Inferior parietal cortex (tissue), 1 donor: ENCODE measurements around the gene ASNS.
A peak's percentile ranks its signal among the peaks of the same experiment; 100 is the strongest.

ENCODE experiments used
- DNase-seq: peaks from one replicate; pipeline ENCODE4 v3.0.0-alpha.2; 2016; ENCODE audit errors: extremely low spot score

ASNS gene

DNA sequence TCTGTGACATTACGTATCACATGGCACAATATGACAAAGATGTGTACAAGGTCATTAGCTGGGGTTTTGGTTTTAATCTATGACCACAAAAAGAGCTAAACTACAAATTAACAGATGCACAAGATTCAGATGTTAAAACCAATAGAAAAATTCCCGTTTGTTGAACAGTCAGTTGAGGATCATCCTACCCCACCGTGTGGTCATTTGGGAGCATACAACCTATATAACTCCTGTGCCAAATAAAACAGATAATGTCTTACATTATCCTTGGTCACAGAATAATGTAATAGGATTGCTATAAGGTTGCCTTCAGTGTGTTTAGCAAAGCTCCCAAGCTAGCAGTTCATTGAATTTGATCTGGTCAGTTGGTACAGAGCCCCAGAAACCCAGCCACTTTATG, 28.2 kb downstream of the ASNS start:
- no peak for DNase-seq

DNA sequence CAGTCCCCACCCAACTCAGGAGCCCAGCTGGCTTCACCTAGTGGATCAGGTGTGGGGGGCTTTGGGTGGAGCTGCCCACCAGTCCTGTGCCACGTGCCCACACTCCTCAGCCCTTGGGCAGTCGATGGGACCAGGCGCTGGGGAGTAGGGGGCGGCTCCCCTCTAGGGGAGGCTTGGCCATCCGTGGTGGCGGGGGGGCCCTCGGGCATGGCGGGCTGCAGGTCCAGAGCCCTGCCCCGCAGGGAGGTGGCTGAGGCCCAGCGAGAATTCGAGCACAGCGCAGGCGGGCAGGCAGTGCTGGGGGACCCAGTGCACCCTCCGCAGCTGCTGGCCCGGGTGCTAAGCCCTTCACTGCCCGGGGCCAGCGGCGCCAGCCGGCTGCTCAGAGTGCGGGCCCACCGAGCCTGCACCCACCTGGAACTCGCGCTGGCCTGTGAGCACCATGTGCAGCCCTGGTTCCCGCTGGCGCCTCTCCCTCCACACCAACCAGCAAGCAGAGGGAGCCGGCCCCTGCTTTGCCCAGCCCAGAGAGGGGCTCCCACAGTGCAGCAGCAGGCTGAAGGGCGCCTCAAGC, 29.3 kb downstream of the ASNS start:
- no peak for DNase-seq

DNA sequence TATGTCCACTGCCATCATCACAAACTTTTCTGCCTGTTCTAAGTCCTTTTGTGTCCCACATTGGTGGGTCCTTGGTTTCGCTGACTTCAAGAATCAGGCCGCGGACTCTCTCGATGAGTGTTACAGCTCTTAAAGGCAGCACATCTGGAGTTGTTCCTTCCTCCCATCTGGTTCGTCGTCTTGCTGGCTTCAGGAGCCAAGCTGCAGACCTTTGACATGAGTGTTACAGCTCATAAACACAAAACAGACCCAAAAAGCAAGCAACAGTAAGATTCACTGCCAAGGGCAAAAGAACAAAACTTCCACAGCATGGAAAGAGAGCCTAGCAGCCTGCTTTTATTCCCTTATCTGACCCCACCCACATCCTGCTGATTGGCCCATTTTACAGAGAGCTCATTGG, 30.2 kb downstream of the ASNS start:
- DNase-seq, result no peak

DNA sequence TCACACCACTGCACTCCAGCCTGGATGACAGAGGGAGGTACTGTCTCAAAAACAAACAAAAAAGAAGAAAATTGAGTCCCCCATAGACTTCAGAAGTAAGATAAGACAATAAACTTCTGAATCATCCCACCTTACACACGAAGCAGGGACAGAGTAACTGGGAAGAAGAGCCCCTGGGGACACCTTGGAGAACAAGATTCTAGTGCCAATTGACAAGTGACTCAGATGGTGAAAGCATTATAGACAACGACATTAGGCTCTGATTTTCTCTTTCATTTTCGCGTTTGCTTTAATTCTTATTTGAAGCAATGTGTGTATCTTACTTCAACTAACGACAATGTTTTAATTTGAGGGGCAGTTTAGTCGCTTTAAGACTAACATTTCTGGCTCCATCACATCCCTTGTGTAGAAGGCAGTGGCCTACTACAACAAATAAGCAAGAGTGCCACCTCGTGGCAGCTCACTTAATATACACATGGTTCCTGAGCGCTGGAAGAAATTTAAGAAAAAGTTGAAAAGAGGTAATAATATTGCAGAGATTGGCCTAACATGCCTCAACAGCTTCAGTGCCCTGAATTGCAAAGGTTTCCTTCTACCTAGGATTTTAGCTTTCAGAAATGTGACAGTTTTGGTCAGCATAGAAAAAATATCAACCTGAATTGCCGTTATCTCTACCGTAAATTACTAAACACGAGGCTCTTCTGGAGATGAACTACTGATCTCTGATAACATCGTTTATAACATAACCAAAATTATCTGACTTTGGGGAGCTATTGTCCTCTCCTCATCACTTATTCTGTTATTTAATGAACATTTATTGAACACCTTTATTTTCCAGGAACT, 36.7 kb downstream of the ASNS start:
- peak; percentile 86 for DNase-seq

DNA sequence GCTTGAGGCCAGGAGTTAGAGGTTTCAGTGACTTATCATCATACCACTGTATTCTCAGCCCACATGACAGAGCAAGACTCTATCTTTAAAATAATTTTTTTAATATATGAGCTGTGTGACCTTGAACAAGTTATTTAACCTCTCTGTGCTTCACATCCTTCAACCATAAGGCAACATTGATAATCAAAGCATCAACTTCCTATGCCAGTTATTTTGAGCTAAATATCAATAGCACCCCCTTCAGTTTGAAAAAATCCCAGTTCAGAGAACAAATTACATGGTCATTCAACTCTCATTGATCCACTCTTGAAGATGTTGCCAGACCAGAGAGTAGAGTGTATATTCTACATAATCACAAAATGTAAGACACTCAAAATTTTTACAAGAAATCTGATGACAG, 53.0 kb downstream of the ASNS start:
- DNase-seq, result no peak

DNA sequence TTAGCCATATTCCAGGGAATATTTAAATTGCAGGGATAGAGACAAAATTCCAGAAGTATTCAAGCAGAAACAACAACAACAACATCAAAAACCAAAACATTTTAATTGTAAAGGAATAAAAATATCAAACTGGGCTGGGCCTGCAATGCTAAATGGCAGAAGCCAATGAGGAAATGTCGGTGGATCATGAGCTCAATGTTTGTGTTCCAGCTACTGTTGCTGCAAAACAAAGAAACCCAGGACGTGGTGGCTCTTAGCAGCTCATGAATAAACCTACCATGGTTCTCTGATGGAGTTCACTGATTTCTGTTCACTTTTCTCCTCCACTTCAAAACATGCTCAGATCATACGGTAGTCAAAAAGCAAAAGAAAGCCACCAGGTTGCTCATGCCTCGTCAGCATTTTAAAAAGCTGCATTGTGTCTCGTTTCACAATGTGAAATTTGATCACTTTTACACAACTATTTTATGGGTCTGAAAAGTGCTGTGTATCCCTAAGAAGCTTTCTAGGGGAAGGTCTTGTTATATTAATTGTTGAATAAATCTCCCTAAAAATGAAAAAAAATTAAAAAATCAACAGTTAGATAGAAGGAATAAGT, 54.0 kb downstream of the ASNS start:
- DNase-seq, result no peak
